ENCODE data around the gene CBLN4. TPM values are rescaled to one million over a fixed set of nuclear protein-coding genes. Genes with fewer than 3 reads are reported as not detected.

The CBLN4 gene
- total RNA-seq, 1 experiment from 2014 or later: not detected

DNA sequence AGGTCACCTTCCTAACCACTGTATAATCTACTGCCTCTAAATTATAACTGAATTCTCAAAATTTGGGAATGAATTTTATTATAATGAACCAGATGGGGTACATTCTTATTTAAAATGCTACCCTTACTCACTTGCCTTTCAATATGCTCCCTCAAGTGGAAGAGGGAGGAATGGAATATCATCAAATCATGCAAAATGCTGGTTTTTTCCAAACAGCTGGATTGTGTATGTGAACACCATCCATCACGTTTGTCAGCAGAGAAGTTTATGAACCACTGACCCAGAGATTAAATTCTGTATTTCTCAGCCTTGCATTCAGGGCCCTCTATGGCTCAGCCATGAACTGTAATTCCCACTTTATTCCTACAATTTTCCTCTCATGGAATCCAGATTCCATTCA is 40.5 kb downstream of the CBLN4 start:
- Histone ChIP-seq H4K20me1 (ENCODE audit: insufficient read depth) (no peaks in the 10 kb centered on the region), H2AFZ (ENCODE audit: low read depth, low read length, poor library complexity, severe bottlenecking) (no peak overlapping the region), H3K27ac (ENCODE audit: low read depth, low read length) (no peak overlapping the region), H3K79me2 (ENCODE audit: insufficient read depth, low read length) (no peaks in the 10 kb centered on the region), H3K27me3 (ENCODE audit: insufficient read depth, low read length) (no peaks in the 10 kb centered on the region), H3K4me3 (replicated peaks in 1 of 2; ENCODE audit: low read depth in 1 of 2, low read length in 2 of 2) (no peak overlapping the region), H3K9me2 (ENCODE audit: insufficient read depth) (no peaks in the 10 kb centered on the region), H3K9ac (ENCODE audit: low read length) (no peak overlapping the region), H3K4me2 (ENCODE audit: low read length) (no peak overlapping the region), H3K36me3 (ENCODE audit: control insufficient read depth in 1 of 2, insufficient read depth in 2 of 2, low read length in 2 of 2) (no peaks in the 10 kb centered on the region), H3K9me3 (ENCODE audit: control insufficient read depth in 1 of 2, insufficient read depth in 1 of 2, low read depth in 1 of 2, low read length in 2 of 2) (peaks cover 3 to 24% of the 10 kb centered on the region in 2 experiments; a peak in 2 of 4 replicates), H3K4me1 (ENCODE audit: control insufficient read depth in 1 of 2, insufficient read depth in 2 of 2, low read length in 2 of 2) (no peaks in the 10 kb centered on the region)
- intact Hi-C loops (cut with micrococcal nuclease): no loop called here
- ChIA-PET POLR2A (no interaction called here), CTCF (no interaction called here), RAD21 (ENCODE audit: low non-redundant PET in 1 of 2, low total read pairs in 2 of 2, uncharacterized antibody in 2 of 2, unreplicated experiment in 2 of 2) (no interaction called here)
- BruUV-seq (replicated peaks): no TSS peak
- DNase-seq (ENCODE audit: low read depth, low spot score) (no peak), ATAC-seq (no peak)
- TF ChIP-seq, protein P1, sequence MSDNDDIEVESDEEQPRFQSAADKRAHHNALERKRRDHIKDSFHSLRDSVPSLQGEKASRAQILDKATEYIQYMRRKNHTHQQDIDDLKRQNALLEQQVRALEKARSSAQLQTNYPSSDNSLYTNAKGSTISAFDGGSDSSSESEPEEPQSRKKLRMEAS (IDR thresholded peaks at IDR 0.05): no peak
- TF ChIP-seq POLR2A (IDR thresholded peaks at IDR 0.05; ENCODE audit: borderline replicate concordance, extremely low read depth, insufficient read depth, insufficient read length): no peak

DNA sequence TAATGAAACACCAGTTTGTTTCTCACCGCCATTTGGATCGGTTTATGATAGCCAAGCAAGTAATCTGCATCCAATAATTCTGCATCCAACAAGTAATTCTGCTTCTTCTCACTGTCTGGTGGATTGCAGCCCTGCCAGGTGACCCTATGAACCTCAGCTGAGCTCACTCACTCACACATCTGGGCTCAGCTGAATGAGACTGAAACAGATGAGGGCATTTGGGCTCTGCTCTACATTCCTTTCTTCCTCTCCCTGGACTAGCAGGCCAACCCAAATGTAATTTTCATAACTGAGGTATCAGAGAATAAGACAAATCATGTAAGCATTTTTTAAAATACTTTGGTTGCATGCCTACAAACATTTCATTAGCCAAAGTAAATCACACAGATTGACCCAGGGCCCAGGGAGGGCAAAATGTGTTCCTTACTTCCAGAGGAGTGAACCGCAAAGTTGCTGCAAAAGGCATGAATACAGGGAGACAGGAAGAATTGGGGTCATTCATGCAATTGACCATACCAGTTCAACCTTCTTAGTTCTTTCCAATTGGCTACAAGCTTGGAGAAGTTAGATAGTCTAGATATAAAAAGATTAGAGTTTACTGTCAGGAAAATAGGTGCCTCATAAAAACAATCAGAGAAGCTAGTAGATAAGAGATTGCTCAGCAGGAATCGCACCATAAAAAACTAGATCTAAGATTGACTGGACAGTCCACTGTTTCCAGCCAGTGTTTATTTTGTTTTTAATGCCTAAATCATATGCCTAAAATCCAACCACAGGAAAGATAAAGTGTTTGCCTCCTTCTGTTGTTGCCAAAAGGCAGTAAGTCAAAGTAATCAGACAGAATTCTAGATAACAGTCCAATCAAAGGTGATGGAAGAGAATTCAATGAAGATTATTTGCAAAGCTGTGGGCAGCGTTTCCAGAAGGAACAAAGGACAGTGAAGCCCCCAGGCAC is 43.7 kb downstream of the CBLN4 start:
- Histone ChIP-seq H3K9ac (ENCODE audit: low read length) (no peak overlapping the region), H3K4me2 (ENCODE audit: low read length) (no peak overlapping the region), H3K27me3 (ENCODE audit: insufficient read depth, low read length) (no peaks in the 10 kb centered on the region), H2AFZ (ENCODE audit: low read depth, low read length, poor library complexity, severe bottlenecking) (no peak overlapping the region), H4K20me1 (ENCODE audit: insufficient read depth) (no peaks in the 10 kb centered on the region), H3K36me3 (ENCODE audit: control insufficient read depth in 1 of 2, insufficient read depth in 2 of 2, low read length in 2 of 2) (no peaks in the 10 kb centered on the region), H3K4me3 (replicated peaks in 1 of 2; ENCODE audit: low read depth in 1 of 2, low read length in 2 of 2) (no peak overlapping the region), H3K79me2 (ENCODE audit: insufficient read depth, low read length) (no peaks in the 10 kb centered on the region), H3K27ac (ENCODE audit: low read depth, low read length) (no peak overlapping the region), H3K9me2 (ENCODE audit: insufficient read depth) (no peaks in the 10 kb centered on the region), H3K4me1 (ENCODE audit: control insufficient read depth in 1 of 2, insufficient read depth in 2 of 2, low read length in 2 of 2) (no peaks in the 10 kb centered on the region), H3K9me3 (ENCODE audit: control insufficient read depth in 1 of 2, insufficient read depth in 1 of 2, low read depth in 1 of 2, low read length in 2 of 2) (peaks cover 10 to 21% of the 10 kb centered on the region in 2 experiments; a peak in 2 of 4 replicates)
- BruUV-seq (replicated peaks): no TSS peak
- TF ChIP-seq POLR2A (IDR thresholded peaks at IDR 0.05; ENCODE audit: borderline replicate concordance, extremely low read depth, insufficient read depth, insufficient read length) (no peak), POLR2AphosphoS5 (IDR thresholded peaks at IDR 0.05; ENCODE audit: low read depth, low read length) (no peak), ELF1 (IDR thresholded peaks at IDR 0.05; ENCODE audit: borderline replicate concordance, low read depth) (no peak), SP1 (IDR thresholded peaks at IDR 0.05; ENCODE audit: low read depth) (no peak)
- TF ChIP-seq, protein P1 (IDR thresholded peaks at IDR 0.05): no peak
- TF ChIP-seq, protein P2, sequence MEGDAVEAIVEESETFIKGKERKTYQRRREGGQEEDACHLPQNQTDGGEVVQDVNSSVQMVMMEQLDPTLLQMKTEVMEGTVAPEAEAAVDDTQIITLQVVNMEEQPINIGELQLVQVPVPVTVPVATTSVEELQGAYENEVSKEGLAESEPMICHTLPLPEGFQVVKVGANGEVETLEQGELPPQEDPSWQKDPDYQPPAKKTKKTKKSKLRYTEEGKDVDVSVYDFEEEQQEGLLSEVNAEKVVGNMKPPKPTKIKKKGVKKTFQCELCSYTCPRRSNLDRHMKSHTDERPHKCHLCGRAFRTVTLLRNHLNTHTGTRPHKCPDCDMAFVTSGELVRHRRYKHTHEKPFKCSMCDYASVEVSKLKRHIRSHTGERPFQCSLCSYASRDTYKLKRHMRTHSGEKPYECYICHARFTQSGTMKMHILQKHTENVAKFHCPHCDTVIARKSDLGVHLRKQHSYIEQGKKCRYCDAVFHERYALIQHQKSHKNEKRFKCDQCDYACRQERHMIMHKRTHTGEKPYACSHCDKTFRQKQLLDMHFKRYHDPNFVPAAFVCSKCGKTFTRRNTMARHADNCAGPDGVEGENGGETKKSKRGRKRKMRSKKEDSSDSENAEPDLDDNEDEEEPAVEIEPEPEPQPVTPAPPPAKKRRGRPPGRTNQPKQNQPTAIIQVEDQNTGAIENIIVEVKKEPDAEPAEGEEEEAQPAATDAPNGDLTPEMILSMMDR (IDR thresholded peaks at IDR 0.05 in 2 of 3, conservative IDR thresholded peaks at IDR 0.05 in 1 of 3; ENCODE audit: borderline replicate concordance in 1 of 3, insufficient read depth in 1 of 3, low read depth in 2 of 3, low read length in 2 of 3): no peak
- TF ChIP-seq, protein P3, sequence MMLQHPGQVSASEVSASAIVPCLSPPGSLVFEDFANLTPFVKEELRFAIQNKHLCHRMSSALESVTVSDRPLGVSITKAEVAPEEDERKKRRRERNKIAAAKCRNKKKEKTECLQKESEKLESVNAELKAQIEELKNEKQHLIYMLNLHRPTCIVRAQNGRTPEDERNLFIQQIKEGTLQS (IDR thresholded peaks at IDR 0.05): no peak
- DNase-seq (ENCODE audit: low read depth, low spot score) (no peak), ATAC-seq (no peak)
- ChIA-PET RAD21 (ENCODE audit: low non-redundant PET in 1 of 2, low total read pairs in 2 of 2, uncharacterized antibody in 2 of 2, unreplicated experiment in 2 of 2) (no interaction called here), POLR2A (no interaction called here), CTCF (no interaction called here)
- intact Hi-C loops (cut with micrococcal nuclease): no loop called here

Data from HCT116 (cell line).